ENCODE data around the gene ITGB6. TPM values are rescaled to one million over a fixed set of nuclear protein-coding genes. Genes with fewer than 3 reads are reported as not detected.

ITGB6 gene
- total RNA-seq, 1 donor from 2014 or later, result not detected

DNA sequence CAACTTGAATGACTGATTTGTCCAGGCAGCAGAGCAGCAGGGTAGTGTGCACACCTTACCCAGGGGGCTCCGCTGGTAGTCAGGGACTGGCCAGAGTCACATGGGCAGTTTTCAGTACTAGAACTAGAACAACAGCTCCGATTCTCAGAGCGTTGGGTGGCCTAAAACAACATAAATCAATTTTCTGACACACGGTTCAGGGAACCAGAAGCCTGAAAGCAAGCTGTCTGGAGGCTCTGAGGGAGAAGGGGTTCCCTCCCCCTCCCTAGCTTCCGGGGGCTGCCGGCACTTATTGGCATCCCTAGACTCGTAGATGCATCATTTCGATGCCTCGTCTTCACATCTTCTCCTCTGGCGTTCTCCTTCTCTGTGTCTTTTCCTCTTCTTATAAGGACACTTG lies 13.4 kb upstream of the ITGB6 start:
- intact Hi-C loops (cut with micrococcal nuclease), result no loop called here
- DNase-seq (ENCODE audit: low spot score), result no peak
- Mint-ChIP-seq H3K27me3 (ENCODE audit: insufficient read depth) (peaks cover 20% of the 10 kb centered on the region), H3K9me3 (no peaks in the 10 kb centered on the region), H3K36me3 (ENCODE audit: low read depth) (no peaks in the 10 kb centered on the region), H3K4me1 (ENCODE audit: low read depth) (peaks cover 15% of the 10 kb centered on the region), H3K27ac (no peak overlapping the region), H3K4me3 (no peak overlapping the region)

DNA sequence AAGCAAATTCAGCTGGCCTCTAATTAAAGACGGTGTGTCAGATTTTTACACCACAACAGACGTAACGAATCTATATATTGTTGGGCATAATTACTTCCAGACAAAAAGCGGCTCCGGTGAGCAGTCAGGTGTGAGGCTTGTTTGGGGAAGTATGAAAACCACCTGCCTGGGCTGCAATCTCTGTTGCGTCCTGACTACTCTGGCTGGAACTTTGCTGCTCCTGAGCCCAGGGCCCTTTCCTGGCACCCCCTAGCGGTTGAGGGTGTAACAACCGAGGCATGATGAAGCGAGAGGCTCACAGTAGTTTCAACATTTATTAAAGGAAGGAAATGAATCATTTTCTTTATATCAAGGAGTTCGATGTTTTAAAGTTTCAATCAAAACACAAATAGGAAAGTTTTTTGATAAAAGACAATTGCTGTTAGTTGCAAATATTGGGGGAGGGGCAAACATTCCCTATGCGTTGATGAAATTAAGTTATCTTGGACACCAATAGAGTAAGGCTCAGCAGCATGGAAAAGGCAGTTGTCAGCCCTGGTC lies 10.6 kb upstream of the ITGB6 start:
- no peak overlapping the region for H3K4me3 Mint-ChIP-seq

DNA sequence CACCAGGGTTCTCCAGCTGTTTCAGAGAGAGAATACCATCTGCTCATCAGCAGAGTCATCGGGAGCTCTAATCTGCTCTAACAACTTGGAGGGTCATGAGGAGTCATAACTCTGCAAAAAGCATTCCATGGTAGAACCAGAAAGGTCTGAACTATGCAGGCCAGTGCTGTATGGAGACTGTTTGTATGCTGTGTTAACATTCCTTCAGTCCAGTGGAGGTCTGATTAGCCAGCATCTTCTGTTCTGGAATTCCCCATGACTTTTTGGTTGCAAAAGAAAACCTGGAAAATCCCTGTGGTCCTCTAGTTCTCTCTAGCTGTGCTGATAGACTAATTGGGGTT lies 9.4 kb upstream of the ITGB6 start:
- intact Hi-C loops (cut with micrococcal nuclease), result no loop called here
- Mint-ChIP-seq H3K9me3 (no peaks in the 10 kb centered on the region), H3K4me1 (ENCODE audit: low read depth) (peaks cover 24% of the 10 kb centered on the region)

More for the DNA sequence above, 10.6 kb upstream of the ITGB6 start:
- Mint-ChIP-seq H3K9me3 (no peaks in the 10 kb centered on the region), H3K27ac (no peak overlapping the region), H3K36me3 (ENCODE audit: low read depth) (no peaks in the 10 kb centered on the region), H3K27me3 (ENCODE audit: insufficient read depth) (peaks cover 17% of the 10 kb centered on the region), H3K4me1 (ENCODE audit: low read depth) (peaks cover 24% of the 10 kb centered on the region)
- DNase-seq (ENCODE audit: low spot score), result peak; percentile 48
- intact Hi-C loops (cut with micrococcal nuclease), result loop anchor here (1.0 kb wide), 3 partner anchors 10 to 100 kb away; no protein-coding TSS in a partner anchor

GRCh38 chr2:160208655-160209515 lies 8.8 kb upstream of the ITGB6 start:
- intact Hi-C loops (cut with micrococcal nuclease), result no loop called here
- Mint-ChIP-seq H3K4me3 (no peak overlapping the region), H3K27ac (no peak overlapping the region), H3K4me1 (ENCODE audit: low read depth) (peaks cover 24% of the 10 kb centered on the region), H3K36me3 (ENCODE audit: low read depth) (no peaks in the 10 kb centered on the region), H3K9me3 (no peaks in the 10 kb centered on the region), H3K27me3 (ENCODE audit: insufficient read depth) (peaks cover 12% of the 10 kb centered on the region)
- no peak for DNase-seq (ENCODE audit: low spot score)

More for the DNA sequence above, 9.4 kb upstream of the ITGB6 start:
- Mint-ChIP-seq H3K36me3 (ENCODE audit: low read depth) (no peaks in the 10 kb centered on the region), H3K27ac (no peak overlapping the region), H3K4me3 (no peak overlapping the region), H3K27me3 (ENCODE audit: insufficient read depth) (peaks cover 12% of the 10 kb centered on the region)
- no peak for DNase-seq (ENCODE audit: low spot score)

DNA sequence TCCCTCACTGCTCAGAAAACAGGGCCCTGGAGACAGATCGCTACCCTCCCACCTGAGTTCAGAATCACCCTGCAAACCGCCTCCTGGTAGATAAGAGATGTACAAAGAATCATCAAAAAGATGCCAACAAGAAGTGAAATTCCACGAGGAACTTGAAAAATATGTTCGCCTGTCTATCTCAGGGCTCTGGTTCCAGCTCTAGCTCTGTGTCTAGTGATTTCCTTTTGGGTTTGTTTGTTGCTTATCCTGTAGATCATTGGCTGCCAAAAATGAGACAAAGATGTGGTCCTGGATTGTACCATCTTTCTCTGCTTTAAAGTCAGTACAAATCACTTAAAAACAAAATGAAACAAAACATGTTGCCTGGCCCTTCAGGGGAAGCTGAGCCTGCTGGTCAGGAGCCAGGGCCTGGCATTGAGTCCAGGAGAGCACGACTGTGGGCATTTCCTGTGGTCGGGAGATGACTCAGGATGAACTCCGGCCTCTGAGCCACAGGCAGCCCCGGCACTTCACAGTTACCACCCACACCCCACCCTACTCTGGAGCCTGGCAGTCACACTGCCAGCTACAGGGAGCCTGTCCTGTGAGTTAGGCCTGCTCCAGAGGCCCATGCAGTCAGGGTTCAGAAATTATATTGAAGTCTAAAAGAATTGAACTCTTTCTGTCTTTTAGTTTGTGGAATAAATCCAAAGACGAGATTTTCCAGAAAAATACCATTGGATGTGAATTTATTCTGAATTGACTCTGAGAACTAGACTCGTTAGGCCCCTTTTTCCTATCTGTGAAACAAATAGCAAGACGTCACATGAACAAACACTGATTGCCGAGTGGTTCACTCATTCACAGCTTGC lies 8.0 kb upstream of the ITGB6 start:
- no peaks in the 10 kb centered on the region for H3K36me3 Mint-ChIP-seq (ENCODE audit: low read depth)
- no peak for DNase-seq (ENCODE audit: low spot score)
- no peak overlapping the region for H3K27ac Mint-ChIP-seq
- peaks cover 7% of the 10 kb centered on the region for H3K27me3 Mint-ChIP-seq (ENCODE audit: insufficient read depth)
- peaks cover 24% of the 10 kb centered on the region for H3K4me1 Mint-ChIP-seq (ENCODE audit: low read depth)
- H3K4me3 Mint-ChIP-seq, result no peak overlapping the region
- intact Hi-C loops (cut with micrococcal nuclease), result no loop called here
- no peaks in the 10 kb centered on the region for H3K9me3 Mint-ChIP-seq

GRCh38 chr2:160207271-160207670 lies 7.2 kb upstream of the ITGB6 start:
- intact Hi-C loops (cut with micrococcal nuclease), result no loop called here
- Mint-ChIP-seq H3K4me3 (no peak overlapping the region), H3K36me3 (ENCODE audit: low read depth) (no peaks in the 10 kb centered on the region), H3K27me3 (ENCODE audit: insufficient read depth) (peaks cover 7% of the 10 kb centered on the region), H3K4me1 (ENCODE audit: low read depth) (peaks cover 24% of the 10 kb centered on the region), H3K27ac (no peak overlapping the region), H3K9me3 (no peaks in the 10 kb centered on the region)
- DNase-seq (ENCODE audit: low spot score), result no peak

- DNase-seq (ENCODE audit: low spot score), result no peak
- H3K27ac Mint-ChIP-seq, result no peak overlapping the region
- H3K36me3 Mint-ChIP-seq (ENCODE audit: low read depth), result no peaks in the 10 kb centered on the region
- no peak overlapping the region for H3K4me3 Mint-ChIP-seq
- H3K27me3 Mint-ChIP-seq (ENCODE audit: insufficient read depth), result peaks cover 4% of the 10 kb centered on the region
- H3K4me1 Mint-ChIP-seq (ENCODE audit: low read depth), result peaks cover 24% of the 10 kb centered on the region
- H3K9me3 Mint-ChIP-seq, result no peaks in the 10 kb centered on the region
- intact Hi-C loops (cut with micrococcal nuclease), result no loop called here
Observed at GRCh38 chr2:160206436-160206835, 6.4 kb upstream of the ITGB6 start.

DNA sequence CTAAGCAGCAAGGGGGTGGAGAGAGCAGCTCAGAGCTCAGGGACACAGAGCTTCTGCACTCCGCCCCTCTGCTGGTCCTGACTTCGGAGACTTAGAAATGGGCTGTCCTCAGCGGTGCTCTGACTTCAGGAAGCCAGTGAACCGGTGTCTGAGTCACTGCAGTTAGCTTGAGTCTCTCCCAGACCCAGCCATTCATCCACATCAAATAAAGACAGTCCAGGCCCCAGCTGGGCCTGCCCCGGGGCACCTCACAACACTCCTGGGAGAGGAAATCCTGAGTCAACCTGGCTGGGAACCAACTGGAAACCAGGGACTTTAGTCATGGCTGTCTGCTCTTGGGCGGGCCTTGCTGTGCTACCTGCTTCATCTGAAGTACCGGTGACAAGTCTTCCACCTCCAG lies 5.4 kb upstream of the ITGB6 start:
- Mint-ChIP-seq H3K36me3 (ENCODE audit: low read depth) (no peaks in the 10 kb centered on the region), H3K9me3 (no peaks in the 10 kb centered on the region), H3K27me3 (ENCODE audit: insufficient read depth) (peaks cover 1% of the 10 kb centered on the region), H3K4me3 (no peak overlapping the region), H3K27ac (no peak overlapping the region), H3K4me1 (ENCODE audit: low read depth) (peaks cover 19% of the 10 kb centered on the region)
- no peak for DNase-seq (ENCODE audit: low spot score)
- intact Hi-C loops (cut with micrococcal nuclease), result no loop called here

DNA sequence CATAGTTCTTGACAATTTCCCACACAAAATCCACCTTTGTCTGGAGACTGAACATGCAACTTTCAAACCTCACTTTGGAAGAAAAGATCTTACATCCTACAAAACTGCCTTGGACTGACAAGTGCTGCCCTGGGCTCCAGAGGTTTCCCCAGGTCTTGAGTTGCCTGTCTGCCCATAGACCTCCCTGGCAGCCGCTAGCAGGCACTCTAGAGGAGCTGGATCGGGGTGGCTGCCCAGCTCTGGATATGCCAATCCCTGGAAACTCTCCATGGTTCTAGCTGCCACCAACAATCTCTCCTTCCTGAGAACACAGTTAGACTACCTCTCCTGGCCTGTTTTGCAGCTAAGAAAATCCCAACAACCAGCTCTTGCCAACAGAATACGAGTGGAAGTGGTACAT lies 3.4 kb upstream of the ITGB6 start:
- no peak for DNase-seq (ENCODE audit: low spot score)
- Mint-ChIP-seq H3K4me3 (no peak overlapping the region), H3K4me1 (ENCODE audit: low read depth) (peaks cover 9% of the 10 kb centered on the region), H3K9me3 (no peaks in the 10 kb centered on the region), H3K36me3 (ENCODE audit: low read depth) (no peaks in the 10 kb centered on the region), H3K27me3 (ENCODE audit: insufficient read depth) (no peaks in the 10 kb centered on the region), H3K27ac (no peak overlapping the region)
- intact Hi-C loops (cut with micrococcal nuclease), result no loop called here

GRCh38 chr2:160203007-160203406 lies 2.9 kb upstream of the ITGB6 start:
- Mint-ChIP-seq H3K4me1 (ENCODE audit: low read depth) (peaks cover 7% of the 10 kb centered on the region), H3K9me3 (no peaks in the 10 kb centered on the region)

DNA sequence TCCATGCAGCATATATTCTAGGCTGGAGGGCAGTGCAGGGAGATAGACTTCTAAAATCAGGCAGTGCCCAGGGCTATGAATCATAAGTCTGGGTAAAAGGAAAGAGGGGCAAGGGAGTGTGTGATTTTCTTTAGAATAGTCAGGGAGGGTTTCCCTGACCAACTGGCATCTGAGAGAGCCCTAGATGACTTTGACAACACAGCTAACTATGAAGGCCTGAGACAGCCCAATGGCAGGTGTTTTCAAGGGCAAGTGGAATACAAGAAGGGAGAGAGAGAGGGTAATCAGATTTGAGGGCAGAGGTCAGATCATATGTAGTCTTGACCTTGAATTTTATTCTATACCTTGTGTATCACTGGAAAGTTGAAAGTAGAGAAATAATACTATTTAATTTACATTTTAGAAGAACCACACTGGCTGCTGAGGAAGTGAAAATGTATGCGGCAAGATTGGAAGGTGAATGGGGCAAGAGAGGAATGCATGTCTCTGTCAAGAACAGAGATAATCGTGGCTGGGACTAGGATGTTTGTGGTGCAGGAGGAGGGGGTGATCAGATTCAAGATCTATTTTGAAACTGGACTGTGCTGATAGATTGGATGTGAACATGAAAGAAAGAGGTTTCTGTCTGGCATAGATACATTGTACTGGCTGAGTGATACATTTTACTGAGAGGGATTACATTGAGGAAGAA lies 1.9 kb upstream of the ITGB6 start:
- no peak overlapping the region for H3K27ac Mint-ChIP-seq
- no peaks in the 10 kb centered on the region for H3K4me1 Mint-ChIP-seq (ENCODE audit: low read depth)
- H3K4me3 Mint-ChIP-seq, result no peak overlapping the region
- H3K36me3 Mint-ChIP-seq (ENCODE audit: low read depth), result no peaks in the 10 kb centered on the region
- intact Hi-C loops (cut with micrococcal nuclease), result no loop called here
- no peaks in the 10 kb centered on the region for H3K9me3 Mint-ChIP-seq
- no peaks in the 10 kb centered on the region for H3K27me3 Mint-ChIP-seq (ENCODE audit: insufficient read depth)
- no peak for DNase-seq (ENCODE audit: low spot score)

More at GRCh38 chr2:160203007-160203406, 2.9 kb upstream of the ITGB6 start:
- Mint-ChIP-seq H3K27me3 (ENCODE audit: insufficient read depth) (no peaks in the 10 kb centered on the region), H3K27ac (no peak overlapping the region), H3K4me3 (no peak overlapping the region), H3K36me3 (ENCODE audit: low read depth) (no peaks in the 10 kb centered on the region)
- no peak for DNase-seq (ENCODE audit: low spot score)
- intact Hi-C loops (cut with micrococcal nuclease), result no loop called here

DNA sequence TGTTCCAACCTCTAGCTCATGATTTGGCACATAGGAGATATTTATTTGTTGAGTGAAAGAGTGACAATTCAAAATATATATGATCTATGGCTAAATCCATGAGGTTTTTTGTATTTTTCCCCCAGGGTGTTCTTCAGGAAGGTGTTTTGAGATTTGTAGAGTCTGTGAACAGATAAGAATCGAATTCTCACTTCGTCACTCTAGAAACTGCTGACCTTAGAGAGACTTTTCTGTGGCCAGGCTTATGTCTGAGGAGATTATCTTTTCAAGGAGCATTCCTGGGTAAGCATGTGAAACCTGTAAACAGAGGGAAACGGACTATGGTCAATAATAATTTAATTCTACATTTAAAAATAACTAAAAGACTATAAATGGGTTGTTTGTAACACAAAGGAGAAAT lies 849 bp upstream of the ITGB6 start:
- Mint-ChIP-seq H3K4me1 (ENCODE audit: low read depth) (no peaks in the 10 kb centered on the region), H3K27ac (no peak overlapping the region), H3K4me3 (no peak overlapping the region), H3K36me3 (ENCODE audit: low read depth) (no peaks in the 10 kb centered on the region), H3K9me3 (no peaks in the 10 kb centered on the region), H3K27me3 (ENCODE audit: insufficient read depth) (no peaks in the 10 kb centered on the region)
- DNase-seq (ENCODE audit: low spot score), result no peak
- intact Hi-C loops (cut with micrococcal nuclease), result no loop called here

Measured in activated T-helper 1 cell treated with anti-CD3 and anti-CD28 coated beads, Interleukin-12 subunit alpha, Interleukin-12 subunit beta, Interleukin-2, Interleukin-4 antibody, amounts not matched to agents 30 ng/mL and 10 ng/mL and 1 ng/mL, durations not matched to agents 14 hours and 24 hours and 36 hours (primary cell).